ENCODE data around the gene PDE8A.
A peak's percentile ranks its signal among the peaks of the same experiment; 100 is the strongest.
"Not testable (repeated sequence)": the region's sequence is repeated elsewhere in the genome, so short reads cannot be mapped to it uniquely, and the experiment has no call there.

PDE8A gene

DNA sequence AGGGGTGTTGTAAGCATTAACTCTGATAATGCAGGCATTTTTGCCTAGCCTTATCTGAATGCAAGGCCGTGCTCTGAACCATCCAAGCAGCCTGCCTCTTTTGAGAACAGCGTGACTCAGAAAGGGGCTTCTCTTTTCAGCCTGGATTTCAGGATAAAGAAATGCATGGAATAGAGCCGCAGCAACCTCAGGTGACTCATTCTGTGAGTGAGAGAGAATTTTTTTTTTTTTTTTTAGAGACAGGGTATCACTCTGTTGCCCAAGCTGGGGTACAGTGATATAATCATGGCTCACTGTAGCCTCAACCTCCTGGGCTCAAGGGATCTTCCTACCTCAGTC, 20.6 kb upstream of the PDE8A start:
- DNase-seq, result no peak

DNA sequence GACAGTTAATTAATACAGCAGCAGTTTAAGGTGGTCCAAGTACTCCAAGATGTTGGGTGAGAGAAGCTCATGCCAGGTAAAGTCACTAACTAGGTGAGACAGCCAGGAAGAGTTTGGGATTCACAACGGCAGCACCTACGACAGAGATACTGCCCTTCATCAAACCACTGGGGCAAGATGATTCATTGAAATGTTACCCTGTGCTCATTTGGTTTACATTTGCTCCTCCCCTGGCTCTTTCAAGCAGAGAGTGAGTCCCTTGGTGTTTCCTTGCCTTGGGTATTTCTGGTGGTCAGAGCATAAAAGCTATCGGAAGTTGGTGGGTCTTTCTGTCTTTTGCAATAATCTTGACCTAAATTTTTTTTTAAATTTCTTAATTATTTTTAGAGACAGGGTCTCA, 19.9 kb upstream of the PDE8A start:
- DNase-seq, result no peak

DNA sequence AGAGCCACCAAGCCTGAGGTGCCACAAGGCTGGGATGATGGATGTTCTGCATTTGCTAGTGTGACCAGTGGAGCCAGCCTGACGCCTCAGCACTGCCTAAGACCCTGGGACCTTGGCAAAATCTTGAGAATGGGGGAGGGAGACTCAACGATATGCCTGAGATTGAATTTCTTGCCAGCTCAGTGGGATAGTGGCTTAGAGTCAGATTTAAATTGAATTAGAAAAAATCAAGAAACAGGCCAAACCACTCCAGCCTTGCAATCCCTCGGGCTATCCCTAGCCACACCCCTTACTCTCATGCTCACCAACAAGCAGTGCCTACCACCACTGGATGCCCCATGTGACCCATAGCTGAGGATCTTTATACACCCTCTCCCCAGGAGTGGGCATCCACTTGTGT, 18.7 kb upstream of the PDE8A start:
- no peak for DNase-seq

DNA sequence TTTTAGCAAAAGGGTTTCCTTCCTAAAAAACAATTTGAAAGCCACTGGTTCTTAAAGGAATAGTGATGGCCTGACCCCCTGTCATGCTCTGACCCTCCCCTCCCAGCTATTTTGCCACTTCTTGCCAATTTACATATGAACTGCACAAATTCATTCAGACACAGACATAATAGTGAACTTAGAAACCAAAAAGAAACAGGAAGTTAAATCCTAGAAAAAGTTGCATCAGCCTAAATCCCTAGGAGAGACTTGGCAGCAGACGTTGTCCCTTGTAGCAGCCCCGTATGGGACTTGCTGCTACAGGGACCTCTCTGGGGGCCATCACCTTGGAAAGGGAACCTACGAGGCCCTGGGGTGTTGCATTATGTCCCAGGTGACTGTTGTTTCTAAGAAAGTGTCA, 14.3 kb upstream of the PDE8A start:
- DNase-seq, result no peak

DNA sequence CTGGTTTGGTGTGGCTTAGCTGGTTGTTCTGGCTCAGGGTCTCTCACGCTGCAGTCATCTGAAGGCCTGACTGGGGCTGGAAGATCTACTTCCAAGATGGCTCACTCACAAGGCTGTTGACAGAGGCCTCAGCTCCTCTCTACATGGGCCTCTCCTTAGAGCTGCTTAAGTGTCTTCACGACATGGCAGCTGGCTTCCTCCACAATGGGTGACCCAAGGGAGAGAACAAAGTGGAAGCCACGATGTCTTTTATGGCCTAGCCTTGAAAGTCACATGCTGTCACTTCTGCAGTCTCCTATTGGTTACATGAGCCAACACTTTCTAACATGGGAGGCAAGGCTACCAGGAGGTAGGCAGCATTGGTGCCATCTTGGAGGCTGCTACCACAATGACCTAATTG, 13.4 kb upstream of the PDE8A start:
- no peak for DNase-seq

DNA sequence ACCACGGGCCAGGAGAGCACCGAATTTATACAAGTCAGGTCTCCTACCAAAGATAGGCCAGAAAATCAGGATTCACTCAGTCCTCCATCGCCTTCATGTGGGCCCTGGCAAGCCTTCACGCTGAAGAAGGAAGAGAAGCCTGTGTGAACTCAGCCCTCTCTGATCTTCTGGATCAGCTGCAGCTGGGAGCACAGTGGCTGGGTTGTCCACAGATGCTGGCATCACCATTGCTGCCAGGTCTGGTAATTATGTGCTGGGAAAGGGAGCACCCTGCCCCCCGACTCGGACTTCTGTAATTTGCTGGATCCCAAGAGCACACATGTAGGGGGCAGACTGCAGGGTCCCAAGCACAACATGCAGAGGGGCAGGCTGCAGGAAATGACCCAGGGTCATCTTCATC, 12.4 kb upstream of the PDE8A start:
- DNase-seq, result no peak

DNA sequence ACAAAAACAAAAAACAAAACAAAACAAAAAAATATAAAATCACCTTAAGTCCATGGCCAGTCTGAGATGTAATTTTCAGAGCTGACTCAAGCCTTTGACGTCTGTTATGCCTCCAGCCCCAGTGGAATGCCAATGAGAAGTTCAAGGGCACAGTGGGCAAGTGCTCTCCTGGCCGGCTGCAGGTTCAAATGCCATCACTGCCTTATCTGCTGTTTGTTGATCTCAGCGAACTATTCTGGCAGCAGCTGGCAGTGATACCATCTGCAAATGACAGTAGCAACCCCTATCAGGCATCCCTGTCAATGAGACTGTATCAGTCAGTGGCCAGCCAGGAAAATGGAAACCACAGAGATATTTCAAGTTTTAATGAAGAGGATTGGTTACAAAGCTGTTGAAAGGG, 10.8 kb upstream of the PDE8A start:
- no peak for DNase-seq

DNA sequence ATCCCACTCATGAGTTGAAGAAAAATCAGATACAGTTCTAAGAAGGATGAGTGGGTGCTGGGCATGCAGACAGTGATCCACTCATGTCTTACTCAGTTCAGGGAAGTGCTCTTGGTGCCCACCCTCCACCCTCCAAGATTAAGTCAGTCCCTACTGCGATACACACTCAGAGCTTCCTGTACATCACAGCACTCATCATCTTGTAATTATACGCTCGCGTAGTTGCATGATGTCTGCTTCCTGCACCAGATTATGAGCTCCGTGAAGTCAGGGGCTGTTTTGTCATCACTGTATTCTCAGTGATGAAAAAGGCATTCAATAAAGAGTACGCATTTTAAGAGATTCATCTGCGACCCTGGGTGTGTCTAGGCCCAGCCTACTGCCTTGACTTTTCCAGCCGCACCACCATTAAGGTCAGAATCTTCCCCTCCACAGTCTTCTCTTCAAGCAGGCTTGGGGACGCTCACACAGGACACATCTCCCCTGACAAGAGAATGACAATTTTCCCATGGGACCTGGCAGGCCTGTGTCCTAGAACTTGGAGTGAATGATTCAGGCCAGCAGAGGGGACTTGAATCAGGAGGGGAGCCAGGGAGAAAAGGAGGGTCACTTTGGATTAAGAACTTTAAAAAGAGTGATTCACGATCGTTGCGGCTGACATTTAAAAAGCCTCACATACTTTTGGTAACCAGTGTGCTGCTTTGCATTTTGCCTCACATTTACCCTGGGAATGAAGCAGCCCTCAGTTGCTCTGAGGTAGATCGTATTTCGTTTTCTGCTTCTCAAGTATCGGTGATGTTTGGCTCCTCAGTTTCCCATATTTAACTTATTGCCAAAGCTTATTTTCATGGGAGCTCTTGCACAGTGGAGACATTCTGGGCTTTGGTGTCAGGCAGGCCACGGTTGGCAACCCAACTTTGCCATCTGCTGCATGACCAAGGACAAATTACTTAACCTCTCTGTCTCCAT, 7.9 kb upstream of the PDE8A start:
- DNase-seq, result no peak

DNA sequence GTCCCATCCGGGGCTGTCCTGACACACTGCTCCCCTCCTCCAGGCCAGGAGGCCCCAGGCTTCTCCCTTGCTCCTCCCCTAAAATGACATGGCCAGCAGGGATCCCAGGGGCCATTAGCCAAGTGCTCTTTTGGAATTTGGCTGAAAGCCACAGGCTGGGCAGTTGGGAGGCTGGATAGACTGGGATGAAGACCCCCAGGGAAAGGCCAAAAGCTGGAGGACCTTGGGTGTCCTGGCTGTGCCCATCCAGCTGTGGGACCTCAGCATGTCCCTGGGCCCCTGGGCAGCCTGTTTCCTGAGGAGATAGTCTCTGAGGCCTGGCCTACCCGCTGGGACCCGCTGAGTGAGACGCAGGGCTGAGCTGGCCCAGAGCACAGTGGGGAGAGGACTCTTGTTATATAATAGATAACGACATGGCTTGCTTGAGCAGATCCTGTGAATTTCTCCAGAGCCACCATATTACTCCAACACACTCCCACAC, 5.7 kb upstream of the PDE8A start:
- no peak for DNase-seq

DNA sequence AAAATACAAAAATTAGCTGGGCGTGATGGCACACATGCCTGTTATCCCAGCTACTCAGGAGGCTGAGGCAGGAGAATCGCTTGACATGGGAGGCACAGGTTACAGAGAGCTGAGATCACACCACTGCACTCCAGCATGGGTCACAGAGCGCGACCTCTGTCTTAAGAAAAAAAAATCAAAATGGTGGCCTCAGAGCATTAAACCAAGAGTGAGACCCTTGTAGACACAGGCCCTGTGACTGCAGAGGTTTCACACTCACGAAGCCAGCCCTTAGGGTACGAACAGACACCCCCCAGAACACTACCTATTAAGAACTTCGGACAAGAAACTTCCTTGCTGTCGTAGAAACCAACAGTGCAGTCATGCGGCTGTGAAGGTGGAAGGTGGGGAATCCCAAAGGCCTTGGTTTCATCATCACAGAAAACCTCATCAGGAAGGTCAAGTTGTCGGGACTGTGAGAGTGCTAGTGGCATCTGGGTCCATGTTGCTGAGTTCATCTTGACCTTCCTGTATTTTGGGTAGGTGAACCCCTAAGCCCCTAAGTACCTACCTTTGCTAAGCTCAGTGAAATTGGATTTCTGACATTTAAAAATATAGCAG, 4.8 kb upstream of the PDE8A start:
- no peak for DNase-seq

DNA sequence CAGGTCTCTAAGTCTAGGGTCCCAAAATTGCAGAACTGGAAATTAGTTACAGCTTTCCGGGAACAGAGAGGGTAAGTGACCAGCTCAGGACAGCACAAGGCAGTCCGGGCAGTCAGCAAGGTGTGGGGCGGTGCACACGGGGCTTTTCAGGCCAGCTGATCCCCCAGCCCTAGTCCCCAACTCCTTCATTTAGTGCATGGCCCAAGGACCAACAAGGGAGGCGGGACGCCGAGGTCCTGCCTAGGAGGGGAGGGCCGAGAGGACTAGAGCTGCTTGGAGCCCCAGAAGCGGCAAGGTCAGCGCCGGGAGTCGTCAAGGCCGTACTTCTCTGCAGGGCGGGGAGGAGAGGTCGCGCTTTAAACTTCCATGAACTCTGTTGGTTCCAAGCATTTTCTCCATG, 2.0 kb upstream of the PDE8A start:
- no peak for DNase-seq

DNA sequence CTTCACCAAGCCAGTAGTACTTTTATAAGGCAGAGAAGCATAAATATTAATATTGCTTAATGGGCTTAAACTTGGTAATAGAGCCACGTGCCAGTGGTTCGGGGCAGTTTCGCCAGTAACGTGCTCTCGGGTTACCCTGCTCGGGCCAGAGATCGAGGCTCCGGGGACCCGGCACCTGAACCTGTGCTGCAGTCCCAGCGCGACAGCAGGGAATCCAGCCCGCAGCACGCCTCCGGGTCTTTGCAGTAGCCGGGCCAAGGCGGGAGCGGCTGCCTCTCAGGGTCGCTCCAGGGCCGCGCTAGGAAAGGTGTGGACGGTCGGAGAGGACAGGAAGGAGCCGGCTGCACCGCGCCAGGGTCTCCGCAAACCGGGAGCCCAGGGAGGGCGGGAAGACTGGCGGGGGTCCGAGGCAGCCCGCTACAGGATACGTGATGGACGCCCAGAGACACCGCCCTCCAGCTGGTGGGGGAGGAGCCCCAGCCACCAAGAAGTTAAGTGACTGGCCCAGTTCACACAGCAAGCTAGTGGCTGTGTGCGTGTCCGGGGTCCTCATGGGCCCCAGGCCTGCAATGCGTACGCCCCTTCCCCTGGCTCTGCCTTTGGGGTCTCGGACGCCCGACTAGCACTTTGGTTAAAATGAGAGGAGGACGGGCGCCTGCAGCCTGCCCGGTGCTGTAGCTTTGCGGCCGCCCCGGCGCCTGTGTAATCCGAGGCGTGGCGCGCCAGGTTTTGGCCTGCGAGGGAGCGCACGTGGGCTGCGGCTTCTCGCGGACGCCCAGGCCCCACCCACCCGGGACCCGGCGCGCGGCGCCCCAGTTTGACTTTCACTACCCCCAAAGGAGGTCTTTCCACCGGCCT, 1.2 kb upstream of the PDE8A start:
- DNase-seq, result peak; percentile 89

DNA sequence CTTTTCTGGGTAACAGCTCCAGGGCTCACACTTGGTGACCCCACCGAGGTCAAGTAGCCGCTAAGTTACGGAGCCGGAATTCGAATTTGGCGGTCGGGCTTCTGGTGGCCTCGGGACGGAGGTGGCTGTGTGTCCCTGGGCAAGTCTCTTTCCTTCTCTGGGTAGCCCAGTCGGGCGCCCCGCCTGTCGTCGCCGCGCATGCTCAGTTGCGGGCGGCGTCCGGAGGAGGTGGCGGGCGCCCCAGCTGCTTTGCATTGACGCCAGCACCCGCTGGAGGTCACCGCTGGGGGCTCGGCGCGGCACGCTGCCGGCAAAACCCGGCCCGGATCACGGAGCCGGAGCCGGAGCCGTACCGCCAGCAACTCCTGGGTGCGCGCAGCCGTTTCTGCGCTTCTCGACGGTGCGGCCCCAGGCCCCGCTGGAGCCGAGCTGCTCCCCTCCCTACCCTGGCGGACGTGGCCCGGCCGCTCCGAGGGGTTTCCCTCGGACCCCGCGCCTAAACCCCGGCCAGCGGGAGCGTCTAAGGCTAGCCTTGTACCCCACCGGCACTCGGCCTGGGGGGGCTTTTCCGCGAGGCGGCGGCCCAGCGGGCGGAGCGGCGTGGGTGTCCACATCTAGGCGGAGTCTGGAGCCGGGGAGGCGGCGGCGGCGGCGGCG, 474 bp upstream of the PDE8A start:
- peak; percentile 85 for DNase-seq

DNA sequence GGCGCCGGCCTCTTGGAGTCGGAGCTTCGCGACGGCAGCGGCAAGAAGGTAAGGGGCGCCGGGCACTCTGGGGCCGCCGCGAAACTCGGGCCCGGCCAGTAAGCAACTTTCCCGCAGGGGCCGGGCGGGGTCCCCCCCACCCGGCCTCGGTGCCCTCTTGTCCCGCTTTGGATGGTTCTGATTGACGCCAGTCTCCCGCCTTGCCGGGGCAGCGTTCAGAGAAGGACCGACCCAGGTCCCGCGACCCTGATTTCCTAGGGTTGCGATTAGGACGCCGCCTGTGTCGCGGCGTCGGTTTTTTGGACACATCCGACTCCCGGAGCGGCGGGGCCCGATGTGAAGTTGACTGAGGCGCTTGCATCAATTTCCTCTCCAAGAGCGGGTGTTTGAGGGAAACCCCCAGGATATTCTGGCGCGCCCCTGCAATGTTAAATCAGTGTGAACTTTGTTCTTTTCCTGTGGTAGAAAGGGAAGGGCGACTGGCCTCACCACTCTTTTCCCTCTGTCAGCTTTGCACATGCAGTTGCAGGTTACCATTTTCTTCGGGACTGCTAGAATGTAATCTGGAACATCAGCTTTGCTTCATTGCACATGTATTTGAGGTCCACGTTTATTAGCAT, 755 bp downstream of the PDE8A start:
- no peak for DNase-seq

DNA sequence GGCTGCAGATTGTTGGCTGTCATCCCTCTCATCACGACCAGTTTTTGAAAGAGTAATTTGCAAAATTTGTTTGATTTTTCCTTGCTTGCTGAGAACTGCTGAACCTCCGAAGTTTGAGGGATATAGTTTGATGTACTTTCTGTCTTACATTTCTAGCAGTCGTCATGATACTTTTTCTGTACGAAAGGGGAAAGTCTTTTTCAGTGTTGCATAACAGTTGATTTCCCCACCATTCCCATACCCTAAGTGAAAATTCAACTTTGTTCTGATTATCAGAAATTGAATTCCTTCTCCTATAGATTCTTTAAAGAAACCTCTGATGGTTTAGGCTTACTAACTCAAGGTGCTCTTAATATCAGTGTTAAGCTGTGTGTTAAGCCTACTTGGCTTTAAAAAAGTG, 1.6 kb downstream of the PDE8A start:
- no peak for DNase-seq

DNA sequence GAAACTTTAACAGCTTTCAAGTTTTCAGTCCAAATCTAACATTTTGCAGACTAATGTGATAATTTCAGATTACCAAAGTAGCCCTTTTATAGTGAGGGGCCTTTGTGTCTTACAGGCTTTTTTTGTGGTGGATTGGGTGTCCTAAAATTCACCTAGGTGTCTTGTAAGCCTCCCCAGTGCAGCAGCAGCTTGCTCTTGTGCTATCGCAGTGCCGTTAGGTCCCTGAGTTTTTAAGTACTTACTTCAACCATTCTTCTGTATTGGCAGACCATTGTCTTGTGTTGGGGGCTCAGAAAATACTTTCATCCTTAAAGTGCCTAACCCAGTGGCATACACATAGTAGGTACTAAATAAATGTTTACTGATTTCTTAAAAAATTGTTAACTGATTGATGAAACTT, 2.1 kb downstream of the PDE8A start:
- DNase-seq, result no peak

DNA sequence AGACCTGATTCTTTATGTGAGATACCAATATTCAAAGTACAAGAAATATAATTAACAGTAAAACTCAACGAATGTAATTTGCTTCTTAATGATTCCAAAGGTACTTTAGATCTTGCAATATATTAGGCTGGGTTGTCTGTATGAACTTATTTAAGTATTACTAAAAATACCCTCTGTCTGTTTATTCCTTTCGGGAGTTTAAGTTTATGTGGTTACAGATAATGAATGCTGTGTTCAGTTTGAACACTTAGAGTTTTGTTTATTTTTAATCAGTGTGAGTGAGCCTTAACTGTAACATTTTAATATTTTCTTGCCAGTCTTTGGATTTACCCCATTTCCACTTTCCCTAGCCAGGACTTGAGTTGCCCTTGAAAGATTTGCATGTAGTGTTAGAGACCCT, 3.5 kb downstream of the PDE8A start:
- DNase-seq, result no peak

DNA sequence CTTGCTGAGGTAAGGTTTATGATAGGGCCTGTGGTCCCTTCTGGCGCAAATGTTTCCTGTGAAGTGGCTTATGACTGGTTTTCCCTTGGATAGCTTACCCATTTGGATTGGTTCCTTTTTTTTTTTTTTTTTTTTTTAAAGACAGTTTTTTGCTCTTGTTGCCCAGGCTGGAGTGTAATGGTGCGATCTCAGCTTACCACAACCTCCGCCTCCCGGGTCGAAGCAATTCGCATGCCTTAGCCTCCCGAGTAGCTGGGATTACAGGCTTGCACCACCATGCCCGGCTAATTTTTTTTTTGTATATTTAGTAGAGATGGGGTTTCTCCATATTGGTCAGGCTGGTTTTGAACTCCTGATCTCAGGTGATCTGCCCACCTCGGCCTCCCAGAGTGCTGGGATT, 5.7 kb downstream of the PDE8A start:
- DNase-seq, result not testable (repeated sequence)

DNA sequence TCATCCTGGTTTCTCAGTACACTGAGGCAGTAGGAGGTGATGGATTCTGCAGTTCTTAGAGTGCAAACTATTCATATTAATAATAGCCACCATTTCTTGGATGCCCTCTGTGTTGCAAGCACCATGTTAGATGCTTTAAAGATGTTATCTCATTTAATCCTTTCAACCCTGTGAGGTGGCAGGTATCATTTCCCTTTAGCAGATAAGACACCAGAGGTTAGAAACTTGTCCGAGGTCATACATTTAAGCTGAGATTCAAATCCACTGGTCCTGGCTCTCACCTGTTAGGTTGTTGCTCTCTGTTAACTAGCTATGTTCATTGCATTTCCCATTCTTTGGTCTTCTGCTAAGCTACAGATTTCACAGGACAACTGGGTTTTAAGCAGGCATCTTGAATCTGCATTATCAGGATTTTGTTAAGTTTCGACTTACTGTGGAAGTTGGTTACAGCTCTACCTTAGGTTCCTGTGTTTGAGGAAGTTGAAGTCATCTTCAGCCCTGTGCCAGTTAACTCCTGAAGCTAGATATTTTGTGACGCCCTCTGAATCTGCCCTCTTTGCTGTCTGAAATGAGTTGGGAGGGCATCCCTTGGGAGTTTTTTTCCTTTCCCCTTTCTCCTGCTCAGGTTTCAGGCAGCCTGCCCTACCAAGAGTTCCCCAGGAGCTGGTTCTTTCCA, 6.4 kb downstream of the PDE8A start:
- DNase-seq, result no peak

DNA sequence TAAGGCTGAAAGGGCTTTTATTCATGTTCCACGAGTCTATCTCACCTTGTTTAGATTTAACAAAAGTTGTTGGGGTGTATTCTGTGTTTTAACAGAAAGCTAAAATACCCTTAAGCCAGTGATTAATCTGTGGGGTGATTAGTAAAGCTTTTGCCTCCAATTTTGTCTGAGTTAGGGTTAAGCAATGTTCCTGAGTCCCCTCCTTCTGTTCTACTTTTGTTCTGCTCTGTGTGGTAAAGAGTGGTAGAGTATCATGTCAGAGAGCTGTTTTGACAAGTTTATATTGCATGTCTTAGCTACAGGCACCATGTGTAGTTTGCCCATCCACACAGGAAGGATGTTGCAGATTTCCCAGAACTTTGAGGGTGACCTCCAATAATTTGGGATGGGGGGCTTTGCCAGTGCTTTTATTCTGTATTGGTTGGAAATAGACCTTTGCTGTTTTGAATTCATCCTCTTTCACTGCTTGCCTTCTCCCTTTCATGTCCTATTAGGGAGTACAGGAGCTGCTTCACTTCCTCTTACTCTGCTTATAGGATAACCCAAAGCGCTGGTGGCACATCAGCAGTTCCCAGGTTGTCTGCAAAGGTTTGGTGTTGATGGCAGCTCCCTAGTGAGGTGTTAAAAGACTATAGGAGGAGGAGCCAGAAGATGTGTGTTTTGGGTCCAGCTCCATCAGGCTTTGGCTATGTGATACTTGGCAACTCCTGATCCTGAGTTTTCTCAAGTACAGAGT, 7.4 kb downstream of the PDE8A start:
- no peak for DNase-seq

DNA sequence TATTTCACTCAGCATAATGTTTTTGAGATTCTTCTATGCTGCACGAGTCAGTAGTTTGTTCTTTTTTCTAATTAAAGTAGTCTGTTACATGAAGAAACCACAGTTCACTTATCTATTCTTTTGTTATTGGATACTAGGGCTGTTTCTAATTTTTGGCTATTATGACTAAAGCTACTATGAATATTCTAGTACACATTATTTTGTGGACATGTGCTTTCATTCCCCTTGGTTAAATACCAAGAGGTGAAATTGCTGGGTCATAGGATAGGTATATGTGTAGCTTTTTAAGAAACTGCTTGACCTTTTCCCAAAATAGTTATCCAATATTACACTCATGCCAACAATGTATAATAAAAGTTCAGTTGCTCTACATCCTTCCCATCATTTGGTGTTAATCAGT, 8.9 kb downstream of the PDE8A start:
- no peak for DNase-seq

Measured in NCI-H2227 treated with DMSO at 0.1 percent for 48 hours (cell line).